Measurements from ENCODE around the gene LRRC32. TPM values are rescaled to one million over a fixed set of nuclear protein-coding genes. Genes with fewer than 3 reads are reported as not detected.

Gene LRRC32
- polyA plus RNA-seq, 3 donors from 2014 or later = 0.45 TPM; not detected in 2

GRCh38 chr11:76680518-76681425, 10.2 kb upstream of the LRRC32 start:
- Mint-ChIP-seq H3K27ac (no peak overlapping the region), H3K4me3 (no peak overlapping the region), H3K4me1 (peaks cover 0 to 4% of the 10 kb centered on the region in 2 donors), H3K36me3 (no peaks in the 10 kb centered on the region), H3K27me3 (ENCODE audit: low read depth in 3 of 3) (peaks cover 2 to 7% (median 2%) of the 10 kb centered on the region in 3 donors), H3K9me3 (no peaks in the 10 kb centered on the region)
- peak; percentile 49 to 63 (median 51) for DNase-seq

- no peaks in the 10 kb centered on the region for H3K36me3 Mint-ChIP-seq
- no peak overlapping the region for H3K4me3 Mint-ChIP-seq
- H3K27me3 Mint-ChIP-seq (ENCODE audit: low read depth in 3 of 3) = peaks cover 0 to 7% (median 2%) of the 10 kb centered on the region in 3 donors
- peaks cover 4% of the 10 kb centered on the region in 2 donors for H3K4me1 Mint-ChIP-seq
- no peak overlapping the region for H3K27ac Mint-ChIP-seq
- H3K9me3 Mint-ChIP-seq = no peaks in the 10 kb centered on the region
- DNase-seq = no peak
Observed at GRCh38 chr11:76678321-76678720, 7.8 kb upstream of the LRRC32 start.

DNA sequence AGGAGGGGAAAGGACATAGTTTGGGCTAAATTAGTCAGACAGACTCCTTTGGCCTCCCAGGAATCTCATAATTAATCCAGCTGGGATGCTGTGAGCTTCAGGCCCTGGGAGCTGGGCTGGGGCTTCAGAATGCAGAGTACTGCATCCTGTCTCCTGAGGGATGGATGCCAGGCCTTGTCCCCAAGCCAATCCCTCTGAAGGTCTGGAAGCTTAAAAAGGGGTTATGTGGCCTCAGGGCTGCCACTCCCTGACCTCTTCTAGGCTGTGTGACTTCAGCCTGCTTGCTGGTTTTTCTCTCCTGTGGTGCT, 6.9 kb upstream of the LRRC32 start:
- DNase-seq = no peak
- Mint-ChIP-seq H3K36me3 (no peaks in the 10 kb centered on the region), H3K9me3 (no peaks in the 10 kb centered on the region), H3K4me1 (peaks cover 12 to 13% of the 10 kb centered on the region in 2 donors), H3K27me3 (ENCODE audit: low read depth in 3 of 3) (peaks cover 0 to 7% (median 4%) of the 10 kb centered on the region in 3 donors), H3K4me3 (no peak overlapping the region), H3K27ac (peak overlapping the region in 1 of 6 donors; percentile 40)

GRCh38 chr11:76676636-76677457, 6.3 kb upstream of the LRRC32 start:
- Mint-ChIP-seq H3K27me3 (ENCODE audit: low read depth in 3 of 3) (peaks cover 0 to 5% (median 4%) of the 10 kb centered on the region in 3 donors), H3K9me3 (no peaks in the 10 kb centered on the region), H3K27ac (peak overlapping the region in 1 of 6 donors; percentile 8), H3K4me3 (no peak overlapping the region), H3K36me3 (no peaks in the 10 kb centered on the region), H3K4me1 (peaks cover 17 to 18% of the 10 kb centered on the region in 2 donors)
- no peak for DNase-seq

GRCh38 chr11:76674517-76675400, 4.2 kb upstream of the LRRC32 start:
- Mint-ChIP-seq H3K9me3 (no peaks in the 10 kb centered on the region), H3K4me3 (no peak overlapping the region), H3K36me3 (no peaks in the 10 kb centered on the region), H3K4me1 (peaks cover 30 to 31% of the 10 kb centered on the region in 2 donors), H3K27ac (no peak overlapping the region), H3K27me3 (ENCODE audit: low read depth in 3 of 3) (peaks cover 0 to 8% (median 2%) of the 10 kb centered on the region in 3 donors)
- no peak for DNase-seq

DNA sequence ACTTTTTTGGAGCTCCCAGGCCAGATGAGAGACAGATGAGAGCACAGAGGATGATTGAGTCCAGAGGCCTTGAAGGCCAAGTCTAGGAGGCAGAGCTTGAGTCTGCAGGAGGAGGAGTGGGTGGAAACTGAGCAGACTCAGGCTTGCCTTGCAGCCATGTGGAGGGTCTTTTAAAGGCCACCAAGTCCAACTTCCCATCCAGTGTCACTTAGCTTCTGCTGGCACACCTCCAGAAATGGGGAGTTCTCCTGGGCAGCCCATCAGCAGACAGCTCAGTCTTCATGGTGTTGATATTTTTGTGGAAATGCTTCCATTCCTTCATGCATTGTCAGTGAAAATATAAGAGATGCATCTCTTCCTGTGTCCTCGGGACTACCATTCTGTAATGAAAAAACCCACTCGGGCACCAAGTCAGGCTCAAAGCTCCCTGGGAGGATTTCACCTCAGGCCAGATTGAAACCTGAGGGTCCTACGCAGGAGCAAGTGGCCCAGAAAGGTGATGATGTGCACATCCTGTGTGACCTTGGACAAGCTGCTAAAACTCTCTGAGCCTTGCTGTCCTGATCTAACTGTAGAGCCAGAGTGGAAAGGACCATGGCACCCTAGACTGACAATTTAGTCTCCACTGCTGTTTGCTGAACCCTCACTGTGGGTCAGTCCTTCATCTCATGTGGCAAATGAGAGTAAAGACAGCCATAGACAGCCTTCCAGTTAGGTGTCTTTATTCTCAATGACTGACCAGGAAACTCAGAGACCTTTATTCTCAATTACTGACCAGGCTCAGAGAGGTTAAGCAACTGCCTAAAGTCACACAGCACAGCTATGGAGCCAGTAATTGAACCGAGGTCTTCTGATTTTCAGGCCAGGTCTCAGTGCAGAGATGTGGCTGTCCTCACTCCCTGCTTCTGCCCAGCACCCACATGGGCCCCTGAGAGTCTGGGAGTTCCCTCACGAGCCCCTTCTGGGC, 2.9 kb upstream of the LRRC32 start:
- H3K4me1 Mint-ChIP-seq = peaks cover 34 to 40% of the 10 kb centered on the region in 2 donors

DNA sequence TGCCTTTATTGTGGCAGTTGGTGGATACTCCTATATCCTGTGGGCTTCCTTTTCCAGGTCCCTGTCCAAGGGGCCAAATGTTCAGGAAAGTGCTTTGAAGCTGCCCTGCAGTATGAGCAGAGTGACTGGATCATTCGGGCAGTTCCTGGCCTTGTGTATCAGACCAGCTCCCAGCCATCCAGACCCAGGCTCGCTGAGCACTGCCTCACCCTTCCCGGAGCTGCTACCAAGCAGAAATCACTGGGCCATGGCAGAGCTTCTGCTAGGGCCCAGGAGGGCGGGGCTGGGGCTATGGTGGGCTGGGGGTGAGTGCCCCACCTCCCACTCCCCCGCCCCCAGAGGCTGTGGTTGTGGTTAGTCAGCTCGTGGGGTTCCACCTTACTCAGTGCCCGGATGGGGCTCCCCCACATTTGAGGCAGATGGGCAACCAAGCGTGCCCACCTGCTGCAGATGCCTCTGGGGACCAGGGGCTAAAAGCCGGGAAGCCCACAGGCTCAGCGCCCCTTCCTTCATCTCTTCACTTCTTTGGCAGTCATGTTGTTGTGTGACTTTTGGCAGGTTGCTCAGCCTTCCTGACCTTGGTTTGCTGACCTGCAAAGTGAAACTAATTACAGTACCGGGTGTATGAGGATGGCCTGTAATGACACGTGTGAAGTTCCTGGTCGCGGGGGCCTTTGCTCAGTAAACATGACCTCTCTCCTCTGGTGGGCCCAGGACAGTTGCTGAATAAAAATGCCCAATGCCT, 2.1 kb upstream of the LRRC32 start:
- peak; percentile 53 to 61 (median 54) for DNase-seq
- H3K4me1 Mint-ChIP-seq = peaks cover 34 to 40% of the 10 kb centered on the region in 2 donors
- H3K36me3 Mint-ChIP-seq = no peaks in the 10 kb centered on the region
- H3K27ac Mint-ChIP-seq = peak overlapping the region; percentile 80 to 95 (median 92)
- H3K27me3 Mint-ChIP-seq (ENCODE audit: low read depth in 3 of 3) = peaks cover 2 to 11% (median 3%) of the 10 kb centered on the region in 3 donors
- H3K9me3 Mint-ChIP-seq = no peaks in the 10 kb centered on the region
- H3K4me3 Mint-ChIP-seq = peak overlapping the region; percentile 76 to 85 (median 82)

More for the DNA sequence above, 2.9 kb upstream of the LRRC32 start:
- peak overlapping the region; percentile 80 to 95 (median 92) for H3K27ac Mint-ChIP-seq
- H3K4me3 Mint-ChIP-seq = peak overlapping the region; percentile 46 to 82 (median 72)
- DNase-seq = no peak
- H3K9me3 Mint-ChIP-seq = no peaks in the 10 kb centered on the region
- H3K27me3 Mint-ChIP-seq (ENCODE audit: low read depth in 3 of 3) = peaks cover 2 to 11% (median 3%) of the 10 kb centered on the region in 3 donors
- no peaks in the 10 kb centered on the region for H3K36me3 Mint-ChIP-seq

DNA sequence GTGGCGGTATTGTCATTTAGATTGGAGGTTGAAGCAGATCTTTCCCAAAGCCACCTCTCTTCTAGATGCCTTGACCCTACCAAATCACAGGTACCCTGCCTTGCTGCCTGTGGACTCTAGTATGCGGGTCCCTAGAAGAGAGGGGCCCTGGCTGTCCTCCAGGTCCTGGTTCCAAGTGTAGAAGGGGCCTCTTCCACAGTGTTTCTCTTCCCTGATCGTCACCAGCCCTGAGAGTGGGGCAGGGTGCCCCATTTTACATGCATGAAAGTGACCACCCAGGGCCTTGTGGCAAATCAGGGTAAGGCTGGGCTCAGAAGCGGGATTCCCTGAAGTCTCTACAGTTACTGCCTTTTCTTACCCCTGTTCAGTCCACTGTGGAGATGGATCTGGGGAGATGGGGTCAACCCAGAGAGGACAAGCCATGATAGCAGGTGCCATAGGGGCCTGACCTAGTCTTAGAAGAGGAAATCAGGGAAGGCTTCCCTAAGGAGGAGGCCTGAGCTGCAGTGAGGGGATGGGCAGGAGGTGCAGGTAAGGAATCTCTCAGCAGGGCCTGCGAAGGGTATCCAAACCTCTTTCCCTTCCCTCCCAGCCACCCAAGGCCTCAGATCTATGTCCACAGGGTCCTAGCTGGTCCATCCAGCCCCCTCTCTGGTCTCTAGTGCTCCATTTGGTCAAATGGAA, 1.2 kb upstream of the LRRC32 start:
- Mint-ChIP-seq H3K36me3 (no peaks in the 10 kb centered on the region), H3K27me3 (ENCODE audit: low read depth in 3 of 3) (peaks cover 2 to 11% (median 3%) of the 10 kb centered on the region in 3 donors), H3K9me3 (no peaks in the 10 kb centered on the region), H3K4me1 (peaks cover 34 to 40% of the 10 kb centered on the region in 2 donors), H3K27ac (peak overlapping the region; percentile 2 to 83 (median 48)), H3K4me3 (peak overlapping the region; percentile 76 to 85 (median 78))
- no peak for DNase-seq

- Mint-ChIP-seq H3K9me3 (no peaks in the 10 kb centered on the region), H3K27ac (peak overlapping the region in 5 of 6 donors; percentile 0 to 83 (median 72)), H3K4me3 (peak overlapping the region; percentile 76 to 85 (median 78)), H3K4me1 (peaks cover 34 to 40% of the 10 kb centered on the region in 2 donors), H3K27me3 (ENCODE audit: low read depth in 3 of 3) (peaks cover 2 to 11% (median 3%) of the 10 kb centered on the region in 3 donors), H3K36me3 (no peaks in the 10 kb centered on the region)
- no peak for DNase-seq
Observed at GRCh38 chr11:76671237-76671592, 668 bp upstream of the LRRC32 start.

GRCh38 chr11:76669901-76670484, 554 bp downstream of the LRRC32 start:
- H3K27me3 Mint-ChIP-seq (ENCODE audit: low read depth in 3 of 3) = peaks cover 2 to 11% (median 3%) of the 10 kb centered on the region in 3 donors
- peaks cover 40 to 48% of the 10 kb centered on the region in 2 donors for H3K4me1 Mint-ChIP-seq
- H3K9me3 Mint-ChIP-seq = no peaks in the 10 kb centered on the region
- no peak overlapping the region for H3K27ac Mint-ChIP-seq
- H3K36me3 Mint-ChIP-seq = no peaks in the 10 kb centered on the region
- H3K4me3 Mint-ChIP-seq = peak overlapping the region; percentile 68 to 82 (median 77)
- no peak for DNase-seq
